HG03103 (cell line): ENCODE results near the gene PLAA.

Experiments
- ATAC-seq: cut with Tn5 transposase; IDR thresholded peaks from one replicate; pipeline ENCODE4 v1.9.1; 2021; ENCODE audit warnings: low read depth; ENCODE audit not compliant: unreplicated experiment

Gene PLAA

GRCh38 chr9:26946753-26947727, at the start of gene PLAA:
PLAA (minus strand) TSS chr9:26947242; CDS start chr9:26947045, 197 bp downstream.
- ATAC-seq: peak; percentile 99

DNA sequence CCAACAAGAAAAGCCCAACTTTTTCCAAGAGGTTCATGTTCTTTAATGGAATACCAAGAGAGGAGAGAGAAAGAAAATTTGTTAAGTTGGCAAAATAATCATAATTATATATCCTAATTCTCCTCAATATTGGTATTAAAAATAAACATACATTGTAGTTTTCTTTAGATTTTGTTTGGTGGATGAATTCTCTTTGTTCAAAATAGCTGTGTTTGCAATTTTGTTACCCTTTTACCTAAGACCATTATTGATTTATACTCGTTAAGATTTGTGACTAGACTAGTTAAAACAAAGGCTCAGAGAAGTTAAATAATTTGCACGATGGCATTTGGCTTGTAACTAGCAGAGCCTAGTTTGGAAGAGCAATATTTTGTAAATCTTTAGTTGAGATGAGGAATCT, 48.8 kb upstream of the PLAA start:
- no peak for ATAC-seq

DNA sequence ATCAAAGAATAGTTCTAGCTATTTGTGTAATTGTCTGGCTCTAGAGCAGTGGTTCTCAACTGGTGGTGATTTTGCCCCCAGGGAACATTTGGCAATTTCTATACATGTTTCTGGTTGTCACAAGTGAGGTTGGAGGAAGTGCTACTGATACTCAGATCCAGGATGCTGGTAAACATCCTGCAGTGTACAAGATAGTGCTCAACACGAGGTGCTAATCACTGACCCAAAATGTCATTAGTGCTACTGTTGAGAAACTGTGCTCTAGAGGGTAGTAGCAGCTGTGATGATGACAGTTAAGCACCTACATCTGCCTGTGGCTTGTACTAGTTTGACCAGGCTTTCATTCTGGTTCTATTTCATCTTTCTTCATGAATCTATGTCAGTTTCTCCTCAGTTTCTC, 36.3 kb upstream of the PLAA start:
- ATAC-seq: peak; percentile 74

- ATAC-seq: no peak
Measured at GRCh38 chr9:26975728-26976707, 29.0 kb upstream of the PLAA start.

GRCh38 chr9:26974927-26975326, 27.9 kb upstream of the PLAA start:
- no peak for ATAC-seq

DNA sequence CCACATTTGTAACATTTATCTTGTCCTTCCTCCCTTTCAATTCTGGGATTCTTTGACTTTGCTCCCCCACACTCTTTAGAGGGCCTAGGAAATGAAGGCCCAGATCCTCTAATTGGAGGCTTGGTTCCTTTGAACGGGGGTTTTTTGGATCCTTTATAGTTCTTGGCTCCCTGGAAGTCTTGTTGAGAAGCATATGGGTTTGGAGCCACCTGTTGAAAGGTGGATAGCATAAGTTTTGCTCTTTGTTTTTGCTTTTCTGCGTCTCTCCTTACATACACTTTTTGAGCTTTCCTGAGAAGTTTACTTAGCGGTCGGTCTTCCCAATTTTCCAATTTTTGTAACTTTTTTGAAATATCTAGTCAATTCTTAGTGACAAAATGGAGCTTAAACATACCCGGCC, 26.9 kb upstream of the PLAA start:
- ATAC-seq: no peak

DNA sequence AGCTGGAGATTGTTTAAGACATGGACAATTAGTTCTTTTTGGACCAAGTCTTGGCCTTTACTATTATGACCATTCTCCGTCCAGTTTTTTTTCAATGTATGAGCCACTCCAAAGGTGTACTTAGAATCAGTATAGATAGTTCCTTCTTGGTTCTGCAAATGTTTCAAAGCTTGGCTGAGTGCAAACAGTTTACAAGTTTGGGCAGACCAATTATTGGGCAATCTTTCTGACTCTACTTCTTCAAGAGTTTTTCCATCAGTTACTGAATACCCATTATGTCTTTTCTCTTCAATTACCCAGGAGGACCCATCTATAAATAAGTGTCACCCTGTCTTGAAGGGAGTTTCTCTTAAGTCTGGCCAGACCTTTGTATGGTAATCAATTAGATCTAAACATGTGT, 24.7 kb upstream of the PLAA start:
- no peak for ATAC-seq

DNA sequence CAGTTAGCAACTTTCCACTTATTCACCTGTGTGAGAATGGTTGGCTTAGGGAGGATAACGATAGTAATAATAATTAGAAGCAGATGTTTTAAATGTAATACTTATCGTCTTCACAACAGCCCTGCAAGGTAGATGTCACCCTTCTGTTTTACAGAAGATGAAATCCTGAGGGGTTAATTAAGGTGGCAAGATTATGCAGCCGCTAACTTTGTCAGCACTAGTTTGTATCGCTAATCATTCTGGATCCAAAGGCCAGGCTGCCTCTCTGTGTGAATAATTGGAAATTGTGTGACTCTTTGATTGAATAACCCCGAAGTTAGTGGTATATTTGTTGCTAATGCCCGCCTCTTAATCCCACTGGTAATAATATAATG, 9.8 kb upstream of the PLAA start:
- no peak for ATAC-seq

- peak; percentile 98 for ATAC-seq
Measured at GRCh38 chr9:26955921-26956859, 9.1 kb upstream of the PLAA start, which contains the start of gene IFT74. IFT74 (plus strand) TSS chr9:26956412; CDS start chr9:26961968, 5,556 bp downstream.

DNA sequence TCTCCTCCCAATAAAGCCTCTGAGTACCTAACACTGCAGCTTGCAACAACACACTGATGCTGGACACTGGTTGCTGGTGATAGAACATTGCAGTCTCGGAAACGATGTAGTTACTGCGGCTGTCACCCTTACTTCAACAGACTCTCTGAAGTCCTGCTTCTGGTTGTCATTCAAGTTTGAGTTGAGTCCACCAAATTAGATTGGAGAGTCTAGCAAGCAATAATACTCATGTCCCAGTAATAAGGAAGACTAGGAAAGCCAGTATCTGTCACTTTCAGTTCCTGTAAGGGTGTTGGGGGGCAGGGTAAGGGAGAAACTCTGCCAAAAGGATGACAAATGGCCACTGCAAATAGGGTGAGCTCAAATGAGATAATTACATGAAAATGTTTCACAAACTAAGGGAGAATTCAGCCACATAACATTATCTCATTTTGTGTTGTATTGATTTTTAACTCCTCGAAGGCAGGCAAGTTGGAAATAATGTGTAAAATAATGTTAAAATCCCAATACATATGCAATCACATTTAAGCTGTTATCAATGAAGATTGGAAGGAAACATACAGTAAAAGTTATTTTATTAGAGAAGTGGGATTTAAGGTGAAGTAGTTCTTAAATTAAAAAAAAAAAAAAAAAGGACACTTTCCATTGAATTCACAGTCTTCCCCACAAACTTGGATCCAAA, 8.3 kb upstream of the PLAA start:
- ATAC-seq: no peak

- ATAC-seq: no peak
Measured at GRCh38 chr9:26954050-26954508, 7.0 kb upstream of the PLAA start.

DNA sequence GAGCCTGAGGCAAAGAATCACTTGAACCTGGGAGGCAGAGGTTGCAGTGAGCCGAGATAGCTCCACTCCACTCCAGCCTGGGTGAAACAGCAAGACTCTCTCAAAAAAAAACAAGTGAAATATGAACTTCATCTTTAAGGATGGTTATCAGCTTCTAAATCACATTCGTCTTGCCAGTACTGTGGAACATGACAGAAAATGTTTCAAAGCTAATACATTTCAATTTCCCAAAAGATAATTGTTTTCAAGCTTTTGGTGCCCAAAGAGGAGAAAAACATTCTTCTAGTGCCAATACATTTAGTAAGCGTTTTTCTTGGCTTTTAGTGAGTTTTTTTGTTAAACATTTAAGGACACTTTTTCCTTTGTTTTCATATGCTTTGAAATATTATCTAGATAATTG, 4.8 kb upstream of the PLAA start:
- no peak for ATAC-seq

- ATAC-seq: no peak
Measured at GRCh38 chr9:26950521-26950920, 3.5 kb upstream of the PLAA start.

GRCh38 chr9:26949637-26950069, 2.6 kb upstream of the PLAA start:
- no peak for ATAC-seq

DNA sequence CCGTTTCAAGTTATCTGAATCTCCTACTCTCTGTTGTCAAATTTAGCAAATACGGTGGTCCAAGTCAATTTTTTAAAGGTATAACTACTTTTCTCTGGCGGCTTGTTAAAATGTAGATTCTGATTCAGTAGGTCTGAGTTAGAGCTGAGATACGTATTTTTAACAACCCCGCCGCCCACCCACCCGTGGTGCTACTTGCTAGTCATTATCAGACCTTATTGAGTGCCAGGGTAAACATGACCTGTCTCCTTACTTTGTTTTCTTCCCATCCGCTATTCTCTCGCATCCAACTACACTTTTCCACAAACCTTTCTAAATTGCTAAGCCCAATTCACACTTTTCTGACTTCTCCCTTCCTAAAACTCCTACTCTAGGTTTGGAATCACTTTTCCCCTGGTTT, 694 bp upstream of the PLAA start:
- no peak for ATAC-seq

DNA sequence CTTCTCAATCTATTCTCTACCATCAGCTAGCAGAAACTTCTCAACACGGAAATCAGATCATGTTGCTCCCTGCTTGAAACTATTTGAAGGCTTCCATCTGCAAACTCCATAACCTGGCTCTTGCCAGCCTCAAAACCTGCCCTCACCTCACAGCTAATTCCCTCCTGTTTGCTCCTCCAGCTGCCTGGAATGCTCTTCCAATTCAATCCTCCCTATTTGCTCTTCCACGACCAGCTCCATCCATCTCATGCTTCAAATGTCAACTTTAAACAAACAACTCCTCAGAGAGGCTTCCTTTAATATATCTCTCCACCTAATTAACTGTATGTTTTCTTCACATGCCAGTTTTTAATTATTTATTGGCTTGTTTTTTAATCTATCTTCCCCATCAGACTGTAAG, 1.5 kb downstream of the PLAA start:
- no peak for ATAC-seq

- ATAC-seq: no peak
Measured at GRCh38 chr9:26940779-26941178, 6.3 kb downstream of the PLAA start.

GRCh38 chr9:26939955-26940711, 6.9 kb downstream of the PLAA start:
- ATAC-seq: no peak
